Measurements from ENCODE around the gene POLR3G.

GRCh38 chr5:90495146-90495545, 20.5 kb downstream of the POLR3G start:
- TF ChIP-seq, protein P1, sequence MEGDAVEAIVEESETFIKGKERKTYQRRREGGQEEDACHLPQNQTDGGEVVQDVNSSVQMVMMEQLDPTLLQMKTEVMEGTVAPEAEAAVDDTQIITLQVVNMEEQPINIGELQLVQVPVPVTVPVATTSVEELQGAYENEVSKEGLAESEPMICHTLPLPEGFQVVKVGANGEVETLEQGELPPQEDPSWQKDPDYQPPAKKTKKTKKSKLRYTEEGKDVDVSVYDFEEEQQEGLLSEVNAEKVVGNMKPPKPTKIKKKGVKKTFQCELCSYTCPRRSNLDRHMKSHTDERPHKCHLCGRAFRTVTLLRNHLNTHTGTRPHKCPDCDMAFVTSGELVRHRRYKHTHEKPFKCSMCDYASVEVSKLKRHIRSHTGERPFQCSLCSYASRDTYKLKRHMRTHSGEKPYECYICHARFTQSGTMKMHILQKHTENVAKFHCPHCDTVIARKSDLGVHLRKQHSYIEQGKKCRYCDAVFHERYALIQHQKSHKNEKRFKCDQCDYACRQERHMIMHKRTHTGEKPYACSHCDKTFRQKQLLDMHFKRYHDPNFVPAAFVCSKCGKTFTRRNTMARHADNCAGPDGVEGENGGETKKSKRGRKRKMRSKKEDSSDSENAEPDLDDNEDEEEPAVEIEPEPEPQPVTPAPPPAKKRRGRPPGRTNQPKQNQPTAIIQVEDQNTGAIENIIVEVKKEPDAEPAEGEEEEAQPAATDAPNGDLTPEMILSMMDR (conservative IDR thresholded peaks at IDR 0.05): no peak
- no peak for TF ChIP-seq EZH2 (IDR thresholded peaks at IDR 0.05; ENCODE audit: low read depth)

All from PC-9 (cell line).